ENCODE results near the gene VPS50.

GRCh38 chr7:93390660-93391059 lies 158.5 kb downstream of the VPS50 start:
- TF ChIP-seq EP300 (IDR thresholded peaks at IDR 0.05) (no peak), POLR2A (IDR thresholded peaks at IDR 0.05) (no peak), POLR2AphosphoS5 (IDR thresholded peaks at IDR 0.05) (no peak)
- TF ChIP-seq, protein P1, sequence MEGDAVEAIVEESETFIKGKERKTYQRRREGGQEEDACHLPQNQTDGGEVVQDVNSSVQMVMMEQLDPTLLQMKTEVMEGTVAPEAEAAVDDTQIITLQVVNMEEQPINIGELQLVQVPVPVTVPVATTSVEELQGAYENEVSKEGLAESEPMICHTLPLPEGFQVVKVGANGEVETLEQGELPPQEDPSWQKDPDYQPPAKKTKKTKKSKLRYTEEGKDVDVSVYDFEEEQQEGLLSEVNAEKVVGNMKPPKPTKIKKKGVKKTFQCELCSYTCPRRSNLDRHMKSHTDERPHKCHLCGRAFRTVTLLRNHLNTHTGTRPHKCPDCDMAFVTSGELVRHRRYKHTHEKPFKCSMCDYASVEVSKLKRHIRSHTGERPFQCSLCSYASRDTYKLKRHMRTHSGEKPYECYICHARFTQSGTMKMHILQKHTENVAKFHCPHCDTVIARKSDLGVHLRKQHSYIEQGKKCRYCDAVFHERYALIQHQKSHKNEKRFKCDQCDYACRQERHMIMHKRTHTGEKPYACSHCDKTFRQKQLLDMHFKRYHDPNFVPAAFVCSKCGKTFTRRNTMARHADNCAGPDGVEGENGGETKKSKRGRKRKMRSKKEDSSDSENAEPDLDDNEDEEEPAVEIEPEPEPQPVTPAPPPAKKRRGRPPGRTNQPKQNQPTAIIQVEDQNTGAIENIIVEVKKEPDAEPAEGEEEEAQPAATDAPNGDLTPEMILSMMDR (IDR thresholded peaks at IDR 0.05) = no peak
